ENCODE data around the gene CFAP20DC. TPM values are rescaled to one million over a fixed set of nuclear protein-coding genes. Genes with fewer than 3 reads are reported as not detected.
"Not testable (repeated sequence)": the region's sequence is repeated elsewhere in the genome, so short reads cannot be mapped to it uniquely, and the experiment has no call there.

The CFAP20DC gene
- total RNA-seq, 1 donor from 2014 or later: 5.4 TPM

DNA sequence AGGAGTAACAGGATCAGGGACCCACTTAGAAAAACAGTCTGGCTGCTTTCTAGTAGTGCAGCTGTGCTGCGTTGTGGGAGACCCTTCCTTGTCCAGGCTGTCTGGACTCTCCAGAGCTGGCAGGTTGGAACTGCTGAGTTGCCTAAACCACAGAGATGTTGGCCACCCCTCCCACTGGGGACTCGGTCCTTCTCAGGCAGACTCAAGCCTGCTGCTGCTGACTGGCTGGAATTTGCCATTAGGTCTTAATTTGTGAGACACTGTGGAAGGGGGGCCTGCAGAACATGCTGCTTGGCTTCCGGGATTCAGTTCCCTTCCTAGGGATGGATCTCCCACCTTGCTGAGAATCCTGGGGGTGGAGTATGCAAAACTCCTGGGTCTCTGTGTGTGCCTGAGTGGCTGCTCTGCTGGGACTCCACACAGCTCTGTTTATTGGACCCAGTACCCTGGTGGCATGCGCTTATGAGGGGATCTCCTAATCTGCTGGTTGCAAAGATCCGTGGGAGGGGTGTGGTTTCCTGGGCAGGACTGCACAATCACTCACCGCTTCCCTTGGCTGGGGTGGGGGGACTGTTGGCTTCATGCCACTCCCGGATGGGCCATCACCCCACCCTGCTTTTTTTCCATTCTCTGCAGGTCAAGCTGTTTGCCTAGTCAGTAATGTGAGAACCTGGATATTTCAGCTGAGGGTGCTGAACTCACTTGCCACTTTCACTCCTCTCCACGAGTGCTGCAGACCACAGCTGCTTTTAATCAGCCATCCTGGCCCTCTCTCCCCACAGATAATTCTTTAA is 150.5 kb downstream of the CFAP20DC start:
- no peak for DNase-seq (ENCODE audit: extremely low spot score in 2 of 2)
- TF ChIP-seq POLR2AphosphoS5 (IDR thresholded peaks at IDR 0.05; ENCODE audit: insufficient read depth in 1 of 2, low read depth in 1 of 2) (no peak), POLR2A (IDR thresholded peaks at IDR 0.05) (no peak)
- TF ChIP-seq, protein P1, sequence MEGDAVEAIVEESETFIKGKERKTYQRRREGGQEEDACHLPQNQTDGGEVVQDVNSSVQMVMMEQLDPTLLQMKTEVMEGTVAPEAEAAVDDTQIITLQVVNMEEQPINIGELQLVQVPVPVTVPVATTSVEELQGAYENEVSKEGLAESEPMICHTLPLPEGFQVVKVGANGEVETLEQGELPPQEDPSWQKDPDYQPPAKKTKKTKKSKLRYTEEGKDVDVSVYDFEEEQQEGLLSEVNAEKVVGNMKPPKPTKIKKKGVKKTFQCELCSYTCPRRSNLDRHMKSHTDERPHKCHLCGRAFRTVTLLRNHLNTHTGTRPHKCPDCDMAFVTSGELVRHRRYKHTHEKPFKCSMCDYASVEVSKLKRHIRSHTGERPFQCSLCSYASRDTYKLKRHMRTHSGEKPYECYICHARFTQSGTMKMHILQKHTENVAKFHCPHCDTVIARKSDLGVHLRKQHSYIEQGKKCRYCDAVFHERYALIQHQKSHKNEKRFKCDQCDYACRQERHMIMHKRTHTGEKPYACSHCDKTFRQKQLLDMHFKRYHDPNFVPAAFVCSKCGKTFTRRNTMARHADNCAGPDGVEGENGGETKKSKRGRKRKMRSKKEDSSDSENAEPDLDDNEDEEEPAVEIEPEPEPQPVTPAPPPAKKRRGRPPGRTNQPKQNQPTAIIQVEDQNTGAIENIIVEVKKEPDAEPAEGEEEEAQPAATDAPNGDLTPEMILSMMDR (IDR thresholded peaks at IDR 0.05): no peak
- intact Hi-C loops (cut with DNase I): no loop called here

GRCh38 chr3:58898513-58898912 is 151.3 kb downstream of the CFAP20DC start:
- no peak for DNase-seq (ENCODE audit: extremely low spot score in 2 of 2)
- no peaks in the 10 kb centered on the region for H3K27me3 ChIP-seq
- no peaks in the 10 kb centered on the region for H3K36me3 ChIP-seq
- TF ChIP-seq POLR2AphosphoS5 (IDR thresholded peaks at IDR 0.05; ENCODE audit: insufficient read depth in 1 of 2, low read depth in 1 of 2) (no peak), POLR2A (IDR thresholded peaks at IDR 0.05) (no peak)
- TF ChIP-seq, protein P1 (IDR thresholded peaks at IDR 0.05): no peak
- no peaks in the 10 kb centered on the region for H3K9me3 ChIP-seq
- H3K4me3 ChIP-seq: no peak overlapping the region
- no peaks in the 10 kb centered on the region for H3K4me1 ChIP-seq
- H3K27ac ChIP-seq: no peak overlapping the region
- intact Hi-C loops (cut with DNase I): no loop called here

More for the DNA sequence above, 150.5 kb downstream of the CFAP20DC start:
- H3K4me1 ChIP-seq: no peaks in the 10 kb centered on the region
- H3K9me3 ChIP-seq: no peaks in the 10 kb centered on the region
- H3K4me3 ChIP-seq: no peak overlapping the region
- no peak overlapping the region for H3K27ac ChIP-seq
- H3K36me3 ChIP-seq: no peaks in the 10 kb centered on the region
- H3K27me3 ChIP-seq: no peaks in the 10 kb centered on the region

DNA sequence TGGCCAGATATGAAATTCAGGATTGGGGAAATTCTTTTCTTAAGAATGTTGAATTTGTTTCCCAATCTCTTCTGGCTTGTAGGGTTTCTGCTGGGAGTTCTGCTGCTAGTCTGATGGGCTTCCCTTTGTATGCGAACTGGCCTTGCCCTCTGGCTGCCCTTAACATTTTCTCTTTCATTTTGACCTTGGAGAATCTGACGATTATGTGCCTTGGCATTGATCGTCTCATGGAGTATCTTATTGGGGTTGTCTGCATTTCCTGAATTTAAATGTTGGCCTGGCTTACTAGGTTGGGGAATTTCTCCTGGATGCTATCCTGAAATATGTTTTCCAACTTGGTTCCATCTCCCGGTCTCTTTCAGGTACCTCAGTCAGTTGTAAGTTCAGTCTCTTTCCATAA is 152.2 kb downstream of the CFAP20DC start:
- H3K9me3 ChIP-seq: no peaks in the 10 kb centered on the region
- intact Hi-C loops (cut with DNase I): no loop called here
- no peaks in the 10 kb centered on the region for H3K27me3 ChIP-seq
- no peak overlapping the region for H3K4me3 ChIP-seq
- H3K27ac ChIP-seq: no peak overlapping the region
- TF ChIP-seq POLR2AphosphoS5 (IDR thresholded peaks at IDR 0.05; ENCODE audit: insufficient read depth in 1 of 2, low read depth in 1 of 2) (no peak), POLR2A (IDR thresholded peaks at IDR 0.05) (no peak)
- TF ChIP-seq, protein P1 (IDR thresholded peaks at IDR 0.05): no peak
- no peaks in the 10 kb centered on the region for H3K36me3 ChIP-seq
- no peak for DNase-seq (ENCODE audit: extremely low spot score in 2 of 2)
- H3K4me1 ChIP-seq: no peaks in the 10 kb centered on the region

DNA sequence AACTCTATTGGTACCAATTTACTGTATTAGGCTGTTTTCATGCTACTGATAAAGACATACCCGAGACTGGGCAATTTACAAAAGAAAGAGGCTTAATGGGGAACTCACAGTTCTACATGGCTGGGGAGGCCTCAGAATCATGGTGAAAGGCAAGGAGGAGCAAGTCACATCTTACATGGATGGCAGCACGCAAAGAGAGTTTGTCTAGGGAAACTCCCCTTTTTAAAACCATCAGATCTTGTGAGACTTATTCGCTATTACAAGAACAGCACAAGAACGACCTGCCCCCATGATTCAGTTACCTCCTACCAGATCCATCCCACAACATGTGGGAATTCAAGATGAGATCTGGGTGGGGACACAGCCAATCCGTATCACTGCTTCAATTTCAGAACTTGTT is 154.1 kb downstream of the CFAP20DC start:
- intact Hi-C loops (cut with DNase I); H3K27me3 ChIP-seq; H3K36me3 ChIP-seq; H3K4me1 ChIP-seq; H3K9me3 ChIP-seq; DNase-seq (ENCODE audit: extremely low spot score in 2 of 2); H3K4me3 ChIP-seq; H3K27ac ChIP-seq: not testable (repeated sequence)

DNA sequence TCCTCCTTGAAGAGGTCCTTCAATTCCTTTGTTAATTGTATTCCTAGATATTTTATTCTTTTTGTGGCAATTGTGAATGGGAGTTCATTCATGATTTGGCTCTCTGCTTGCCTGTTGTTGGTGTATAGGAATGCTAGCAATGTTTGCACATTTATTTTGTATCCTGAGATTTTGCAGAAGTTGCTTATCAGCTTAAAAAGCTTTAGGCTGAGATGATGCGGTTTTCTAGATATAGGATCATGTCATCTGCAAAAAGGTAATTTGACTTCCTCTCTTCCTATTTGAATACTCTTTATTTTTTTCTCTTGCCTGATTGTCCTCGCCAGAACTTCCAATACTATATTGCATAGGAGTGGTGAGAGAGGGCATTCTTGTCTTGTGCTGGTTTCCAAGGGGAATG is 157.3 kb downstream of the CFAP20DC start:
- H3K27me3 ChIP-seq: not testable (repeated sequence)

DNA sequence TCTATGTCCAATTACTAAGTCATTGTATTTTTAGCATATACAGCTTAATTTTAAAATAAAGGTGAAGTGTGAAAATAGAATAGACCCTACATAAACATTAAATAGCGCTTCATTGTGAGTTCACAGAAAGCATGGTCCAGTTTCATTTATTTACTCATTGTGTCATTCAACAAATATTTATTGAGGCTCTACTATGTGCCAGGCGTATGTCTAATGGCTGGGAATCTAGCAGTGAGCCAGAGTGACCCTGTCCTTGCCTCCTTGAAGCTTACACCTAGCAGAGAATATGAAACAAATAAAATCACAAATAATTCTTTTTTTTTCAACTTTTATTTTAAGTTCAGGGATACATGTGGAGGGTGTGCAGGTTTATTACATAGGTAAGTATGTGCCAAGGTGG is 161.7 kb downstream of the CFAP20DC start:
- intact Hi-C loops (cut with DNase I): no loop called here
- Histone ChIP-seq H3K36me3 (no peaks in the 10 kb centered on the region), H3K27ac (no peak overlapping the region), H3K4me1 (no peaks in the 10 kb centered on the region), H3K4me3 (no peak overlapping the region), H3K9me3 (no peaks in the 10 kb centered on the region), H3K27me3 (no peaks in the 10 kb centered on the region)
- TF ChIP-seq POLR2A (IDR thresholded peaks at IDR 0.05) (no peak), POLR2AphosphoS5 (IDR thresholded peaks at IDR 0.05; ENCODE audit: insufficient read depth in 1 of 2, low read depth in 1 of 2) (no peak)
- TF ChIP-seq, protein P1 (IDR thresholded peaks at IDR 0.05): no peak
- DNase-seq (ENCODE audit: extremely low spot score in 2 of 2): no peak

More for the DNA sequence above, 157.3 kb downstream of the CFAP20DC start:
- DNase-seq (ENCODE audit: extremely low spot score in 2 of 2); H3K27ac ChIP-seq; H3K4me3 ChIP-seq; intact Hi-C loops (cut with DNase I); H3K9me3 ChIP-seq; H3K4me1 ChIP-seq; H3K36me3 ChIP-seq: not testable (repeated sequence)

Data from vagina (tissue), 2 donors.